ENCODE measurements around the gene FOXI1. TPM values are rescaled to one million over a fixed set of nuclear protein-coding genes. Genes with fewer than 3 reads are reported as not detected.

Gene FOXI1
- total RNA-seq, 2 donors from 2014 or later: not detected

DNA sequence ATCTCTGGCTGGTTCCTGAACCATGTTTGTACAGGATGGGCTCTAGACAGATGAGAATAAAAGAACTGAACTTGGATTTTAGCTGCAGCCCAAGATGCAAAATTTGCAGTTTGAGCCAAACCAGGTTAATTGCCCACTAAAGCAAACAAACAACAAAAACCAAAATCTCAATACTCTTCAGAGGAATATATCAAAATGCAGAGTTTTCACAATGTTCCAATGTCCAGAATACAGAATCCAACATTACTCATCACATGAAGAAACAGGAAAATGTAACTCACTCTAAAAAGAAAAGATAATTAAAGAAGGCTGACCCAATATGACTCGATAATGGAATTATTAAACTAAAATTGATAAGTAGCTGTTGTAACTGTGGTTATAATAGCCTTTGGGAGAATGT, 20.4 kb downstream of the FOXI1 start:
- H3K36me3 ChIP-seq (replicated peaks in 1 of 2; ENCODE audit: insufficient read depth in 1 of 2, low read depth in 2 of 2): no peaks in the 10 kb centered on the region
- no peaks in the 10 kb centered on the region for H3K27me3 ChIP-seq
- intact Hi-C loops (cut with DNase I): no loop called here
- H3K27ac ChIP-seq: no peak overlapping the region
- TF ChIP-seq, protein P1, sequence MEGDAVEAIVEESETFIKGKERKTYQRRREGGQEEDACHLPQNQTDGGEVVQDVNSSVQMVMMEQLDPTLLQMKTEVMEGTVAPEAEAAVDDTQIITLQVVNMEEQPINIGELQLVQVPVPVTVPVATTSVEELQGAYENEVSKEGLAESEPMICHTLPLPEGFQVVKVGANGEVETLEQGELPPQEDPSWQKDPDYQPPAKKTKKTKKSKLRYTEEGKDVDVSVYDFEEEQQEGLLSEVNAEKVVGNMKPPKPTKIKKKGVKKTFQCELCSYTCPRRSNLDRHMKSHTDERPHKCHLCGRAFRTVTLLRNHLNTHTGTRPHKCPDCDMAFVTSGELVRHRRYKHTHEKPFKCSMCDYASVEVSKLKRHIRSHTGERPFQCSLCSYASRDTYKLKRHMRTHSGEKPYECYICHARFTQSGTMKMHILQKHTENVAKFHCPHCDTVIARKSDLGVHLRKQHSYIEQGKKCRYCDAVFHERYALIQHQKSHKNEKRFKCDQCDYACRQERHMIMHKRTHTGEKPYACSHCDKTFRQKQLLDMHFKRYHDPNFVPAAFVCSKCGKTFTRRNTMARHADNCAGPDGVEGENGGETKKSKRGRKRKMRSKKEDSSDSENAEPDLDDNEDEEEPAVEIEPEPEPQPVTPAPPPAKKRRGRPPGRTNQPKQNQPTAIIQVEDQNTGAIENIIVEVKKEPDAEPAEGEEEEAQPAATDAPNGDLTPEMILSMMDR (IDR thresholded peaks at IDR 0.05): no peak
- no peak for TF ChIP-seq POLR2A (IDR thresholded peaks at IDR 0.05)
- 37 to 38% methylated on average over 1 of the region's 1 CpG for WGBS, 2 donors
- peaks cover 0 to 10% (median 0%) of the 10 kb centered on the region in 3 donors for H3K9me3 ChIP-seq
- DNase-seq (no peak), ATAC-seq (no peak)
- no peak overlapping the region for H3K4me3 ChIP-seq
- no peaks in the 10 kb centered on the region for H3K4me1 ChIP-seq

DNA sequence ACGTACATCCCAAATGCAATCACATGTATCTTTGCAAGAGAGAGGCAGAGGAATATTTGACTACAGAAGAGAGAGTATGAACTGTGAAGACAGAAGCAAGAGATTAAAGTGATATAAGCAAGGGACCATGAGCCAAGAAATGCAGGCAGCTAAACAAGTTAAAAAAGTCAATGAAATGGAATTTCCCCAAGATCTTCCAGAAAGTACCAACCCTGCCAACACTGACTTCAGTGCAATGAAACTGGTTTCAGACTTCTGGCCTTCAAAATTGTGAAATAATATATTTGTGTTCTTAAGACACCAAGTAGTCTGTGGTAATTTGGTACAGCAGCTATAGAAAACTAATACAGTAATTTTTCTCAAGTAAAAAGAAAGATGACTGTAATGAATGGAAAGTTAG, 20.9 kb downstream of the FOXI1 start:
- no peak overlapping the region for H3K27ac ChIP-seq
- peaks cover 0 to 10% (median 0%) of the 10 kb centered on the region in 3 donors for H3K9me3 ChIP-seq
- H3K4me3 ChIP-seq: no peak overlapping the region
- TF ChIP-seq, protein P1 (IDR thresholded peaks at IDR 0.05): no peak
- TF ChIP-seq POLR2A (IDR thresholded peaks at IDR 0.05): no peak
- intact Hi-C loops (cut with DNase I): no loop called here
- H3K36me3 ChIP-seq (replicated peaks in 1 of 2; ENCODE audit: insufficient read depth in 1 of 2, low read depth in 2 of 2): no peaks in the 10 kb centered on the region
- WGBS, 2 donors: 56 to 60% methylated on average over 1 of the region's 1 CpG
- ATAC-seq (no peak), DNase-seq (no peak)
- no peaks in the 10 kb centered on the region for H3K4me1 ChIP-seq
- no peaks in the 10 kb centered on the region for H3K27me3 ChIP-seq

DNA sequence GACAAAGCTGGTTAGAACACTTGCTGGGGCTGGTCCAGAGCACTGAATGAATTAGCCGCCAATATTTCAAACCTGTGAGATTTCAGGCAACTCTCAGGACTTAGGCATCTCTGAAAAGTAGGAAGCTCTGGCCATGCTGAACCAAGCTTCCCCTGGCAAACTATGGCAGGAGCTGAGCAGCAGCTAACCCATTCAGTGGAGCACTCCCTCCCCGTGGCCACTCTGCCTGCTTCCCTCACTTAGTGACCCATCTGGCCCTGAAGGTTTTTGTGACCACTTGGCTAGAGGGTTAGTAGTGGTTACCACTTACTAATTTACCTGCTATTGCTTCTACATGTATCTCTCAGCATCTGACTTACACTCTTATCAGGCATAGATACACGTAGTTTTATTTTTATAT, 25.5 kb downstream of the FOXI1 start:
- H3K4me3 ChIP-seq: no peak overlapping the region
- TF ChIP-seq POLR2A (IDR thresholded peaks at IDR 0.05): no peak
- no peaks in the 10 kb centered on the region for H3K36me3 ChIP-seq (replicated peaks in 1 of 2; ENCODE audit: insufficient read depth in 1 of 2, low read depth in 2 of 2)
- no peaks in the 10 kb centered on the region for H3K4me1 ChIP-seq
- no peak overlapping the region for H3K27ac ChIP-seq
- 59 to 77% methylated on average over 3 of the region's 3 CpGs for WGBS, 2 donors
- H3K9me3 ChIP-seq: peaks cover 0 to 5% (median 0%) of the 10 kb centered on the region in 3 donors
- H3K27me3 ChIP-seq: no peaks in the 10 kb centered on the region
- intact Hi-C loops (cut with DNase I): no loop called here
- ATAC-seq (no peak), DNase-seq (no peak)

DNA sequence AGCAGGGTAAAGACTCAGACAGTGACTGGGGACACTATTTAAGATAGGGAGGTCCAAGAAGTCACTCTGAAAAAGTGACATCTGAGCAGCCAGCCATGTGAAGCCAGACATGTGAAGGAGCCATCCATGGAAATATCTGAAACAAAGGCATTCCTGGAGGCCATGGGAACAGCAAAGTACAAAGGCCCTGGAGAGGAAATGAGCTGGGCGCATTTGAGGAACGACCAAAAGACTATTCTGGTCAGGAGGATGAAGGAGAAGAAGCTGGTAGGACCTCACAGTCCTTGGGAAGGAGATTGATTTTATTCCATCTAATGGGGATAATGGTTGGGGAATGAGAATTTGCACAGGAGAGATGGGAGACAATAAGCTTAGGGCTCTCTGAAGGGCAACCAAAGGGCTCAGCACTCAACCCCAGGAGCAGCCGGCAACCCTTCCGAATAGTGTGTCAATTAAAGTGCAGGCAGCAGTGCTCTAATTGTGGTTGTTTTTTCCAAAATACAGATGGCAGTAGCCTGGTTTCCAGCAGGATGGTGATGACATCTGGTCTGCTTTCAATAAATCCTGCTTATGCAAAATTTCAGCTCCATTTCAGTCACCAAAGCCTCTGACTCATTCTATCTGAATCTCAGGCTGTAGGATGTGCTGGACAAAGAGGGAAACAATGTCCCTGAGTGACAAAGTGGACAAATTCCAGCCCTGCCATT, 26.7 kb downstream of the FOXI1 start:
- intact Hi-C loops (cut with DNase I): no loop called here
- Histone ChIP-seq H3K4me3 (no peak overlapping the region), H3K27me3 (no peaks in the 10 kb centered on the region), H3K27ac (no peak overlapping the region), H3K36me3 (replicated peaks in 1 of 2; ENCODE audit: insufficient read depth in 1 of 2, low read depth in 2 of 2) (no peaks in the 10 kb centered on the region), H3K9me3 (no peaks in the 10 kb centered on the region), H3K4me1 (no peaks in the 10 kb centered on the region)
- WGBS, 2 donors: 54 to 57% methylated on average over 4 of the region's 4 CpGs
- ATAC-seq: no peak
- no peak for DNase-seq
- TF ChIP-seq POLR2A (IDR thresholded peaks at IDR 0.05): no peak
- TF ChIP-seq, protein P1 (IDR thresholded peaks at IDR 0.05): no peak

DNA sequence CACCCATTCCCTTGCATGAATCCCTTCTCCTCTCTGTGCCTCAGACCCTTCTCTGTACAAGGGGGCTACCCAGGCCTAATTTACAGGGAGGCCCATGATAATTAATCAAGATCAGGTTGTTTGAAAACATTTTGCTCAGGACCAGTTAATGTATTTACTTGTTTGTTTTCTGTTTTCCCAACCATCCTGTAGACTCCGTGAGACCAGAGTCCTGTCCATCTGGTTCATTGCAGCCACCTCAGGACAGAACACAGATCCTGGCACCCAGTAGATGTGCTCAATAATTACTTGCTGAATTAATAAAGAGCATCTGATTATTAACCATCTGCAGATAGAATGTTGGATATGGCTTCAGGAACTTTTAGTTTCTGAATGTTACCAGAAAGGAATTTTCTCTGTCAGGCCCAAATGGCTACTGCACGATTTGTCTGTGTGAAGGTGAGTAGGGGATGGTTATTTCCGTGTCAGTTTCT, 27.3 kb downstream of the FOXI1 start:
- H3K36me3 ChIP-seq (replicated peaks in 1 of 2; ENCODE audit: insufficient read depth in 1 of 2, low read depth in 2 of 2): no peaks in the 10 kb centered on the region
- intact Hi-C loops (cut with DNase I): no loop called here
- 50 to 71% methylated on average over 3 of the region's 3 CpGs for WGBS, 2 donors
- no peaks in the 10 kb centered on the region for H3K9me3 ChIP-seq
- ATAC-seq: no peak
- no peak for DNase-seq
- TF ChIP-seq, protein P1 (IDR thresholded peaks at IDR 0.05): no peak
- no peak for TF ChIP-seq POLR2A (IDR thresholded peaks at IDR 0.05)
- no peaks in the 10 kb centered on the region for H3K27me3 ChIP-seq
- no peaks in the 10 kb centered on the region for H3K4me1 ChIP-seq
- H3K4me3 ChIP-seq: no peak overlapping the region
- no peak overlapping the region for H3K27ac ChIP-seq

Measured in body of pancreas (tissue), 4 donors.